OCI-LY7 (cell line): Measurements from ENCODE around the gene ELMO1. TPM values are rescaled to one million over a fixed set of nuclear protein-coding genes. Genes with fewer than 3 reads are reported as not detected.
A peak's percentile ranks its signal among the peaks of the same experiment; 100 is the strongest.

Source experiments
- BruUV-seq: library from RNA; stranded (reverse); fragments of 400-500 nt; replicated peaks from 2 replicates; lab custom pipeline; 2021; lab: Mats Ljungman, UMichigan
- CTCF ChIA-PET: fragments of 300-600 bp; sonication (Branson Sonifier 250); formaldehyde crosslinking; loops from one replicate; lab custom pipeline; 2022; ENCODE audit warnings: antibody characterized with exemption; ENCODE audit not compliant: unreplicated experiment; lab: Charles Lee
- POLR2A ChIA-PET: fragments of 300-600 bp; sonication (Branson Sonifier 250); formaldehyde crosslinking; loops from one replicate; lab custom pipeline; 2022; ENCODE audit warnings: antibody characterized with exemption; lab: Charles Lee
- DNase-seq: peaks from one replicate; pipeline ENCODE4 v3.0.0-alpha.2; 2015; ENCODE audit warnings: low spot score
- H2AFZ ChIP-seq: fragments of 200-600 bp; sonication (generic), shearing (Covaris generic); 2 replicates; pipeline ENCODE4 v1.6.1; 2014; ENCODE audit warnings: mild to moderate bottlenecking, antibody characterized with exemption, low read length, moderate library complexity
- H3K27ac ChIP-seq: fragments of 200-600 bp; sonication (generic); 2 replicates; pipeline ENCODE4 v1.5.1; 2014; ENCODE audit warnings: mixed run types, low read depth, mild to moderate bottlenecking, moderate library complexity, low read length, inconsistent platforms; ENCODE audit not compliant: poor library complexity, severe bottlenecking
- H3K36me3 ChIP-seq: fragments of 200-600 bp; sonication (generic); 2 replicates; pipeline ENCODE4 v1.6.1; 2014; ENCODE audit warnings: mild to moderate bottlenecking, antibody characterized with exemption, low read length, moderate library complexity, mixed read lengths; ENCODE audit not compliant: insufficient read depth
- H3K4me1 ChIP-seq: fragments of 200-600 bp; sonication (generic); 2 replicates; pipeline ENCODE4 v1.5.1; 2014; ENCODE audit warnings: mild to moderate bottlenecking, low read length; ENCODE audit not compliant: insufficient read depth, poor library complexity, severe bottlenecking
- H3K4me2 ChIP-seq: fragments of 200-600 bp; sonication (generic); 2 replicates; pipeline ENCODE4 v1.6.1; 2014; ENCODE audit warnings: mild to moderate bottlenecking, low read length
- H3K4me3 ChIP-seq: fragments of 200-600 bp; sonication (generic); 2 replicates; pipeline ENCODE4 v1.5.1; 2014; ENCODE audit warnings: mild to moderate bottlenecking, low read depth, low read length; ENCODE audit not compliant: poor library complexity, severe bottlenecking
- H3K79me2 ChIP-seq: fragments of 200-600 bp; sonication (generic); 2 replicates; pipeline ENCODE4 v1.6.1; 2016; ENCODE audit warnings: low read depth, mild to moderate bottlenecking, low read length, moderate library complexity, mixed read lengths; ENCODE audit not compliant: insufficient read depth
- H3K9me2 ChIP-seq: fragments of 200-600 bp; sonication (generic); 2 replicates; pipeline ENCODE4 v1.6.1; 2016; ENCODE audit warnings: mild to moderate bottlenecking, low read length, mixed read lengths; ENCODE audit not compliant: insufficient read depth
- H3K9me3 ChIP-seq: fragments of 200-600 bp; sonication (generic); 2 replicates; pipeline ENCODE4 v1.6.1; 2014; ENCODE audit warnings: mild to moderate bottlenecking, mixed run types, low read length, mixed read lengths
- H4K20me1 ChIP-seq: fragments of 200-600 bp; sonication (generic); 2 replicates; pipeline ENCODE4 v1.6.1; 2014; ENCODE audit warnings: mild to moderate bottlenecking, antibody characterized with exemption, low read length, moderate library complexity, mixed read lengths; ENCODE audit not compliant: insufficient read depth
- EZH2phosphoT487 ChIP-seq: fragments of 200-600 bp; sonication (generic); IDR thresholded peaks from 2 replicates; pipeline ENCODE4 v1.6.1; 2018; ENCODE audit warnings: low read depth, borderline replicate concordance, mild to moderate bottlenecking, mixed run types, antibody characterized with exemption, low read length, moderate library complexity, mixed read lengths
- intact Hi-C: fragments of 100-400 bp; cut with micrococcal nuclease; formaldehyde crosslinking; loops from one replicate; pipeline ENCODE4 v1.10.0; 2022; ENCODE audit not compliant: unreplicated experiment
- total RNA-seq, 2 experiments: library from RNA; depleted of rRNA in 1 of 2; stranded (reverse); fragments of >200 nt in 1 of 2; shearing (Covaris generic) in 1 of 2; gene quantifications; 2 replicates each; pipeline ENCODE4 v1.2.3, GENCODE V29; 2014 to 2022
- TF ChIP-seq, protein P1 (sequence below): fragments of 200-600 bp; sonication (generic); conservative IDR thresholded peaks from 2 replicates; pipeline ENCODE4 v1.5.1; 2014; ENCODE audit warnings: mild to moderate bottlenecking, antibody characterized with exemption, low read length, moderate library complexity, mixed read lengths

The ELMO1 gene
- total RNA-seq, 2 experiments from 2014 or later: 101 to 103 TPM

DNA sequence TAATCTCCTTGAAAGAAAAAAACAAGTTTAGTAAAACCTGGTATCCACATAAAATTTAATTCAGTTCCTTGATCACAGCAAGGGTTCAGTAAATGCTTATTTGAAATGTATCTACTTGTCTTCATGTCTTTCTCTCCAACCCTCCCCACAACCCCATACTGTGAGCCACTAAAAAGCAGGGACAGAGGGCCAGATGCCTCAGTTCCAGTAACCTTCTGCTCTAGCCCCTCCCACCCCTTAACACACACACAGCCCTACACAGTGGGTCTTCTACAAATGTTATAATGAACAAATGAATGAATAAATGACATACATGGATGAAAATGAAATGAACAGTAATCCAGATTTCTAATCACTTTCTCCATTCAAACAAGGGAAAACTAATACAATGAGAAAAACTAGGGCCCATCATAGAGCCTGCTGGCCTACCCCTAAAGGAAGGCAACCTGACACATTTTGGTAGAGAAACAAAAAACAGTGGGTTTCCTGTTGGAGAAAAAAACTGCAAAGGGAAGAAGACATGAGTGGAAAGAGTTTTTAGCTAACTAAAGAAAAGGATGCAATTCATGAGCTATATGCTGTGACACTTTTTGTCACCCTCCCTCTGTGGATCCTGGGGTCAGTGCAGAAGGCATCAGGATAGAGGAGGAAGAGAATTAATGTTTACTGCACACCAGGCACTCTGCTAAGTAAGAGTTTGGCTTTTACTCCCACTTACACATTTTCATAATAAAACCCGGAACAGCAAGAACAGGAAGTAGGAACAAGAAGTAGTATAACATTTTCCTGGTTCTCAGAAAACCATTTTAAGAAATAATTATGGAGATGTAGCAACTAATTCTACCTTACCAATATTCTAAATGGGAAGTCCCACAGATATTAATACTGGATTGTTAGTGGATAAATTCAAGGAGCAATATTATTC, 38.1 kb downstream of the ELMO1 start:
- peaks cover 4% of the 10 kb centered on the region; the same call in 1 of the 2 replicates for H3K9me2 ChIP-seq
- no peaks in the 10 kb centered on the region for H4K20me1 ChIP-seq
- no peaks in the 10 kb centered on the region for H3K79me2 ChIP-seq
- no peak for TF ChIP-seq EZH2phosphoT487
- TF ChIP-seq, protein P1, sequence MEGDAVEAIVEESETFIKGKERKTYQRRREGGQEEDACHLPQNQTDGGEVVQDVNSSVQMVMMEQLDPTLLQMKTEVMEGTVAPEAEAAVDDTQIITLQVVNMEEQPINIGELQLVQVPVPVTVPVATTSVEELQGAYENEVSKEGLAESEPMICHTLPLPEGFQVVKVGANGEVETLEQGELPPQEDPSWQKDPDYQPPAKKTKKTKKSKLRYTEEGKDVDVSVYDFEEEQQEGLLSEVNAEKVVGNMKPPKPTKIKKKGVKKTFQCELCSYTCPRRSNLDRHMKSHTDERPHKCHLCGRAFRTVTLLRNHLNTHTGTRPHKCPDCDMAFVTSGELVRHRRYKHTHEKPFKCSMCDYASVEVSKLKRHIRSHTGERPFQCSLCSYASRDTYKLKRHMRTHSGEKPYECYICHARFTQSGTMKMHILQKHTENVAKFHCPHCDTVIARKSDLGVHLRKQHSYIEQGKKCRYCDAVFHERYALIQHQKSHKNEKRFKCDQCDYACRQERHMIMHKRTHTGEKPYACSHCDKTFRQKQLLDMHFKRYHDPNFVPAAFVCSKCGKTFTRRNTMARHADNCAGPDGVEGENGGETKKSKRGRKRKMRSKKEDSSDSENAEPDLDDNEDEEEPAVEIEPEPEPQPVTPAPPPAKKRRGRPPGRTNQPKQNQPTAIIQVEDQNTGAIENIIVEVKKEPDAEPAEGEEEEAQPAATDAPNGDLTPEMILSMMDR: no peak
- DNase-seq: no peak
- ChIA-PET CTCF (no interaction called here), POLR2A (interaction anchor here (0.6 to 1.0 kb wide), 3 partner anchors 29 to 1009 kb away, joined by 3 read pairs; no protein-coding TSS in a partner anchor)
- H3K9me3 ChIP-seq: no peaks in the 10 kb centered on the region
- no TSS peak for BruUV-seq
- H3K27ac ChIP-seq: no peak overlapping the region
- H3K4me2 ChIP-seq: no peak overlapping the region
- H3K36me3 ChIP-seq: no peaks in the 10 kb centered on the region
- H3K4me1 ChIP-seq: no peaks in the 10 kb centered on the region
- intact Hi-C loops: no loop called here
- H3K4me3 ChIP-seq: no peak overlapping the region
- H2AFZ ChIP-seq: peak overlapping the region; percentile 34; the same call in 1 of the 2 replicates

DNA sequence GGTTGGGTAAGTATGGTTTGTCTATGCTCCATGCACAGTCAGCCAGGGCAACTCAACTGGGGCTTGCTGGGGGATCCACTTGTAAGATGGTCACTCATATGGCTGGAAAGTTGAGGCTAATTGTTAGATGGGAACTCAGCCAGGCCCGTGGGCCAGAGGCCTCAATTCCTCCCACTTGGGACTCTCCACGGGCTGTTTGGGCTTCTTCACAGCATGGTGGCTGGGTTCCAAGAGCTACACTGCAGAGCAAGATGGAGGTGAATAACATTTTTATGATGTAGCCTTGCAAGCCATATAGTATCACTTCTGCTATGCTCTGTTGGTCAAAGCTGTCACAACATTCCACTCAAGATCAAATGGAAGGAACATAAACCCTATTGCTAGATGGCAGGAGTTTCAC, 39.2 kb downstream of the ELMO1 start:
- POLR2A ChIA-PET: interaction anchor here (1.0 kb wide), 2 partner anchors 30 to 72 kb away, joined by 3 read pairs; no protein-coding TSS in a partner anchor

More for the DNA sequence above, 39.2 kb downstream of the ELMO1 start:
- no peak for TF ChIP-seq EZH2phosphoT487
- TF ChIP-seq, protein P1: no peak
- no peaks in the 10 kb centered on the region for H3K9me3 ChIP-seq
- no peak overlapping the region for H3K4me3 ChIP-seq
- no peaks in the 10 kb centered on the region for H4K20me1 ChIP-seq
- peaks cover 4% of the 10 kb centered on the region; the same call in 1 of the 2 replicates for H3K9me2 ChIP-seq
- H3K79me2 ChIP-seq: no peaks in the 10 kb centered on the region
- intact Hi-C loops: no loop called here
- no TSS peak for BruUV-seq
- CTCF ChIA-PET: no interaction called here
- no peaks in the 10 kb centered on the region for H3K36me3 ChIP-seq
- no peak for DNase-seq
- no peak overlapping the region for H2AFZ ChIP-seq
- no peak overlapping the region for H3K4me2 ChIP-seq
- no peak overlapping the region for H3K27ac ChIP-seq
- no peaks in the 10 kb centered on the region for H3K4me1 ChIP-seq
